T-helper 2 cell treated with Interferon-gamma antibody and Interleukin-4, amounts not matched to agents 5 μg/mL and 100 μg/mL, for 36 hours (primary cell): ENCODE data around the gene FARP2.
"Not testable (repeated sequence)": the region's sequence is repeated elsewhere in the genome, so short reads cannot be mapped to it uniquely, and the experiment has no call there.

Experiments used
- DNase-seq: peaks from one replicate; pipeline ENCODE4 v3.0.0; 2021; ENCODE audit warnings: low spot score
- H3K27ac Mint-ChIP-seq: one replicate; pipeline ENCODE4 v1.8.0; 2021; ENCODE audit warnings: mild to moderate bottlenecking, mixed read lengths
- H3K27me3 Mint-ChIP-seq: one replicate; pipeline ENCODE4 v1.8.0; 2021; ENCODE audit warnings: low read depth, mixed read lengths
- H3K36me3 Mint-ChIP-seq: one replicate; pipeline ENCODE4 v1.8.0; 2021; ENCODE audit warnings: low read depth, mixed read lengths
- H3K4me1 Mint-ChIP-seq: one replicate; pipeline ENCODE4 v1.8.0; 2021; ENCODE audit warnings: low read depth, mixed read lengths
- H3K4me3 Mint-ChIP-seq: one replicate; pipeline ENCODE4 v1.8.0; 2022; ENCODE audit warnings: mild to moderate bottlenecking, moderate library complexity, mixed read lengths
- H3K9me3 Mint-ChIP-seq: one replicate; pipeline ENCODE4 v1.8.0; 2021; ENCODE audit warnings: mixed read lengths

Gene FARP2

DNA sequence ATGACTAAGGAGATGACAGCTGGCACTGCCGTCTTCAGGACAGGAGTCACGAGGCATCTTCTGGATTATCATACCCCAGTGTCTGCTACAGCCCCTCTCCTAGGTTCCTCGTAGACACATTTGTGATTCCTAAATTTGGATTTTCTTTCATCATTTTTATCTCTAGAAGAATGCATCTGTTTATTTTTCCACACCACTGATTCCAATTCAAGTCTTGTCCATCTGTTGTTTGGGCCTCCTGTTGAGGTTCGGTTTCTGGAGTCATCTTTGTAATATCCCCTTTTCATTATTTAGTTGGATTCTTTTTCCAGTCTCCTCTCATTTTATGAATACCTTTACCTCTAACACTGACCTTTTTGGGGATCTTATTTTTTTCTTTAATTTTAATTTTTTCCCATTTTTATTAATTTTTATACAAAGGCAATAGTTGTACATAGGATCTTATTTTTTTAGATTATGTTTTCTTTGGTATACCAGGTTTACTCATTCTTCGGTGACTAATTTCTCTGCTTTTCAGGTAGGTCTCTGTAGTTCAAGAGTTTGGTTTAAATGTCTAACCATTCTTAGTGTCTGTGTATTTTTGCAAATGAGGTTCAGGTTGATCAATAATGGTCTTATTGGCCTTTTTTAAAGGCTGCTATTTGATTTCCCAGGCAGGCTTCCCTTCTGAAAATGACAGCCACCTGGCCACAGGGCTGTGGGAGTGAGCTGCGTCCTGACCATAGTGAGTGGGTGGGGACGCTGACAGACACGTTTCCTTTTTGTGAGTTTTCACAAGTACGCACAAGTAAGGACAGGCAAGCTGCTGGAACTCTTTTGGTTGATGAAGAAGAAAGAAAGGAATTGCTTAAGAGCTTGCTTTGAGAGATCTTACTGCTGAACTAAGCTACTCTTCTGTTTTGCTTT is 34.5 kb downstream of the FARP2 start:
- Mint-ChIP-seq H3K27ac (no peak overlapping the region), H3K4me1 (peaks cover 7% of the 10 kb centered on the region), H3K4me3 (no peak overlapping the region), H3K9me3 (no peaks in the 10 kb centered on the region), H3K36me3 (peaks cover 5% of the 10 kb centered on the region), H3K27me3 (no peaks in the 10 kb centered on the region)
- peak; percentile 15 for DNase-seq

DNA sequence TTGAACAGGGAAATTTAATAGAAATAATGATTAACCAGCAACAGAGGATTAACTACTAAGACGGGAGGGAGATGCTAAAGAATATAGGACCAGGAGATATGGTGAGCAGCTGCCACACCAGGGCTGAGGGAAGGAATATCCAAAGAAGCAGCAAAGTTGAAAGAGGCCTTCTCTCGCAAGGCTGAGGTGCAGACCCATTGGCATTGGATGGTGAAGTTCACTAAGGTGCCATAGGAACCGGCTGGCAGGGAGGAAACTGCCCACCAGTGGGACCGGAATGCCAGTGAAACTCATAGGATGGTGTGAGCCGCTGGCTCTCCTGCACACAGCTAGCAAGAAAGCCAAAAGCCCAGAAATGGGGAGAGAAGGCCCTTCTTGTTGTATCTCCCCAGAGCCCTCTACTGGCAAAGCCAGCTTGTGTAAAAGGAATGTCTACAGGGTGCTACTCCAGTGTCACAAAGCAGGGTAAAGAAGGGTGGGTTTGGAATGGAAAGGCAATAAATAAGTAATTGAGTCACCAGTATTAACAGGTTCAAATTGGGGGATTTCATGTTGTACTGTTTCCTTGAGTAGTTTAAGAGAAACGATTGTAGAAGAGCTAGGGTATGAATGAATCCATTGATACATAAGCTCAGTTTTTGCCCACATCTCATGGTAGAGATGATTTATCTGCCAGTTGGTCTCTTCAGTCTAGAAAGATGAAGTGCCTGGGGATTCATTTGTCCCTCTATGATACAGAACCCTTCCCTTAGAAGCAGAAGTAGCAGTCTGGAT is 36.0 kb downstream of the FARP2 start:
- Mint-ChIP-seq H3K27me3 (no peaks in the 10 kb centered on the region), H3K4me1 (peaks cover 7% of the 10 kb centered on the region), H3K27ac (no peak overlapping the region), H3K36me3 (peaks cover 3% of the 10 kb centered on the region), H3K4me3 (no peak overlapping the region), H3K9me3 (no peaks in the 10 kb centered on the region)
- no peak for DNase-seq

DNA sequence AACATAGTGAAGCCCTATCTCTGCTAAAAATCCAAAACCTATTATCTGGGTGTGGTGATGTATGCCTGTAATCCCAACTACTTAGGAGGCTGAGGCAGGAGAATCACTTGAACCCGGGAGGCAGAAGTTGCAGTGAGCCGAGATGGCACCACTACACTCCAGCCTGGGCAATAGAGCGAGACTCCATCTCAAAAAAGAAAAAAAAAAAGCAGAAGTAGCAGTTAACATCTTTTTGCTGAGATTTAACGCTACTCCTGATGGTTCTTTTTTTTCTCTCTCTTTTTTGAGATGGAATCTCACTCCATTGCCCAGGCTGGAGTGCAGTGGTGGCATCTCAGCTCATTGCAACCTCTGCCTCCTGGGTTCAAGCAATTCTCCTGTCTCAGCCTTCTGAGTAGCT is 36.7 kb downstream of the FARP2 start:
- not testable (repeated sequence) for DNase-seq, H3K27me3 Mint-ChIP-seq, H3K4me1 Mint-ChIP-seq, H3K27ac Mint-ChIP-seq, H3K4me3 Mint-ChIP-seq, H3K9me3 Mint-ChIP-seq, H3K36me3 Mint-ChIP-seq

DNA sequence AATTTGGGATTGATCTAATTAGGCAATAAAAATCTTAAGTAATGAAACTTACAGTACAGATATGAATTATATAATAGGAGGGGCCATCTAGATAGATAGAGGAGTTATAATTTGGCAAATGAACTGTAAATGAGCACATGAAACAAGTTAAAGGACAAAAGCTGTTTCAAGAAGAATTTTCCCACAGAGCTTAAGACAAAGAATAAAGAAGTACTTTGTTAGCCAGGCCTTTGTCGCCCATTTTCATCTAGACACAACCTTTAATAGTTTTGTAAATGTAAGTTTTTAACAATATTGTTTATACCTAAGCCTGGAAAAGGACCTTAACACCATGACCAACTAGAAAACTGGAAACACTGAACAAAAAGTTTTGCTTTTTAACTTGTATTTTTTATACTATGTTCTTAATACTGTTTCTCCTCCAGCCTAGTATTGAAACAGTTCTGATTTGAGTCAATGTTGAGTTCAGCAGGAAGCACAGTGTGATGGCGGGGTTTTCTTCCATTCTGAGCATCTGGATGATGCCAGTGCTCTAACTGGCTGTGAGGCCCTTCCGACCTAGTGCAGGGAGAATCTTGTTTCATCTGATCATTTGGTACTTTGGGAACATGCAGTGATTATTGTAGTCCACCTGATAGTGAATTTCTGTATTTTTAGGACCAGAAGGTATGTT is 37.6 kb downstream of the FARP2 start:
- Mint-ChIP-seq H3K27ac (no peak overlapping the region), H3K4me3 (no peak overlapping the region), H3K27me3 (no peaks in the 10 kb centered on the region), H3K4me1 (peaks cover 7% of the 10 kb centered on the region), H3K36me3 (peaks cover 2% of the 10 kb centered on the region), H3K9me3 (no peaks in the 10 kb centered on the region)
- DNase-seq: no peak

DNA sequence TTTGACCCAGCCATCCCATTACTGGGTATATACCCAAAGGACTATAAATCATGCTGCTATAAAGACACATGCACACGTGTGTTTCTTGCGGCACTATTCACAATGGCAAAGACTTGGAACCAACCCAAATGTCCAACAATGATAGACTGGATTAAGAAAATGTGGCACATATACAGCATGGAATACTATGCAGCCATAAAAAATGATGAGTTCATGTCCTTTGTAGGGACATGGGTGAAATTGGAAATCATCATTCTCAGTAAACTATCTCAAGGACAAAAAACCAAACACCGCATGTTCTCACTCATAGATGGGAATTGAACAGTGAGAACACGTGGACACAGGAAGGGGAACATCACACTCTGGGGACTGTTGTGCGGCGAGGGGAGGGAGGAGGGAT is 40.7 kb downstream of the FARP2 start:
- H3K4me1 Mint-ChIP-seq, H3K9me3 Mint-ChIP-seq, DNase-seq, H3K4me3 Mint-ChIP-seq, H3K27ac Mint-ChIP-seq, H3K27me3 Mint-ChIP-seq, H3K36me3 Mint-ChIP-seq: not testable (repeated sequence)

DNA sequence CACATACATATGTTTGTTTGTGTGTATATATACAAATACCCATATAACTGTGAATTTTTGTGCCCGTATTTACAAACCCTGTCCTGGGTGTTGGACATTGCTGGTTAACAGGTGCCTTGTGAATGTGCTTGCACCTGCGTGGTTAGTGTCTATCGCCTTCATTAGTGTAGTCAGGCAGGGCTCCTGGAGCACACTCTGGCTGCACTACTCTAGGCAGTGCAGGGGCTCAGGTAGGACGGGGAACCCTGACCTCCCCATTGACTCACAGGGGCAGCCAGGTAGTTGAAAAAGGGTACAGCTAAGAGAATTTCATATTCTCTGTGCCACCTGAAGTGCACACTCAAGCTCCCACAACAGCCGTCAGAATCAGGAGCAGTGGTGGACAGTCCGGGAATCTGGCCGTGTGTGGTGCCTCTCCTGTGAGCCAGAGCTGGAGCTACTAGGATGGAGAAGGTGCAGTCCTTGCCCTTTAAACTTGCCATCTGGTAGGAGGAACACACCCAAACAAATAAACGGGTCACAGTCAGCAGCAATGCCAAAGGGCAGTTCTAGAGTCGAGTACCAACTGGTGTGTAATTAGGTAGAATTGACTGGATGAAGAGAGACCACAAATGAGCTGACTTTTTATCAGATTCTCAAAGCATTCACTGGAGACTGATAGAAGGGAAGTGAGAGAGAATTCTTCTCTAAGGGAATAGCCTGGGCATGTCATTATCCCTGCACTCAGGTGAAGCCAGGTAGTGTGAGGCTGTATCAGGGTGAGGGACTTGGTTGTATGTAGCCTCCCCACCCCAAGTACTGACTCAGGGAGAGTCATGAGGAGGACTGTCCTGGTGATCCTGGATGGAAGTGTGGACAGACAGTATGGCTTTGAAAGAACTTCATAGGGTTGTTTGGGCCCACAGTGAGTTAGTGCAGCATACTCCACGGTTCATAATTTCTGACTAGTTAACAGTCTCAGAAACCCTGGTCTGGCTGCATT is 44.1 kb downstream of the FARP2 start:
- DNase-seq: no peak
- H3K9me3 Mint-ChIP-seq: no peaks in the 10 kb centered on the region
- no peaks in the 10 kb centered on the region for H3K27me3 Mint-ChIP-seq
- H3K27ac Mint-ChIP-seq: no peak overlapping the region
- H3K4me3 Mint-ChIP-seq: no peak overlapping the region
- no peaks in the 10 kb centered on the region for H3K36me3 Mint-ChIP-seq
- no peaks in the 10 kb centered on the region for H3K4me1 Mint-ChIP-seq

DNA sequence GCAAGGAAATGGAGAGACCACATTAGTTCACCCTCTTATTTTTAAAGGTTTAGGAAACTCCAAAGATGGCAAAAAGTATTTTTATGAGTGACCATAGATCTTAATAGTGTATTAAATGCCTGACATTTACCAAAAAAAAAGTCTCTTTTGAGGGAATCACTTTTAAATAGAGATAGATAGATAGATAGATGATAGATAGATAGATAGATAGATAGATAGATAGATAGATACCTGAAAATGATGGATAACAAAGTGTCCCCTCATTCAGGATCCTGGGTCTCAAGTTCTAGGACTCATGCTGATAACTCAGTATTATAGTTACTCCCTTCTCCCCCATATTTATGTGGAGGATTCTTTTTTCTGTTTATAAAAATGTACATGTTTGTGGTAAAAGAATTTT is 52.8 kb downstream of the FARP2 start:
- Mint-ChIP-seq H3K4me3 (no peak overlapping the region), H3K36me3 (no peaks in the 10 kb centered on the region), H3K27me3 (no peaks in the 10 kb centered on the region), H3K4me1 (no peaks in the 10 kb centered on the region), H3K9me3 (no peaks in the 10 kb centered on the region), H3K27ac (no peak overlapping the region)
- no peak for DNase-seq

DNA sequence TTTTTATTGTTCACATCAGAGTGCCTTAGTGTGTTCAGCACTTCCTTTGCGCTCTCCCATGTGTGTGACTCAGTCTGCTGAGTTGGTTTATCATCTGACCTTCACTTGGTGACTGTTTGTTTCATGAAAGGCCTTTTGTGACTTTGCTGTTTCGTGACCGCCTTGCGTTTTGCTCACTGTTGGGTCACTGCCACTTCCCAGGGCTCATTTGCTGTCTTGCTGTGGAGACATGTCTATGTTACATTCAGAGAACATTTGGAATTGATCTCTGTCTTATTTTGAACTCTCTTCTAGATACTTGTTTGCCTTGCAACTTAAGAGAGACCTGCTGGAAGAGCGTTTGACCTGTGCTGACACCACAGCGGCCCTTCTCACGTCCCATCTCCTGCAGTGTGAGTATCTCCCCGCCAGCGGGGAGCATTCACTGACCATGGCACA is 54.7 kb downstream of the FARP2 start:
- no peaks in the 10 kb centered on the region for H3K9me3 Mint-ChIP-seq
- H3K27ac Mint-ChIP-seq: no peak overlapping the region
- H3K4me1 Mint-ChIP-seq: no peaks in the 10 kb centered on the region
- no peak for DNase-seq
- H3K36me3 Mint-ChIP-seq: no peaks in the 10 kb centered on the region
- H3K4me3 Mint-ChIP-seq: no peak overlapping the region
- no peaks in the 10 kb centered on the region for H3K27me3 Mint-ChIP-seq

DNA sequence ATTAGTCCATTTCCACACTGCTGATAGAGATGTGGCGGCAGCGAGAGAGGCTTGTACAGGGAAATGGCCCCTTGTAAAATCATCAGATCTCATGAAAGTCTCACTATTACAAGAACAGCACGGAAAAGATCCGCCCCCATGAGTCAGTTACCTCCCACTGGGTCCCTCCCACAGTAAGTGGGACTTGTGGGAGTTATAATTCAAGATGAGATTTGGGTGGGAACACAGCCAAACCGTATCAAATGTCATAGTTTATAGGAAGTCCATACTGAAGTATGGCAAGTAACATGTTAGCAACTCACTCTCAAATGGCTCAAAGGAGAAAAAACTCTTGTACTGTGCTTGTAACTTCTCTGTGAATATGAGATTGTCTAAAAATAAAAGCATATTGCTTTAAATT is 56.1 kb downstream of the FARP2 start:
- no peaks in the 10 kb centered on the region for H3K9me3 Mint-ChIP-seq
- no peak for DNase-seq
- no peak overlapping the region for H3K4me3 Mint-ChIP-seq
- no peaks in the 10 kb centered on the region for H3K27me3 Mint-ChIP-seq
- H3K27ac Mint-ChIP-seq: no peak overlapping the region
- H3K4me1 Mint-ChIP-seq: no peaks in the 10 kb centered on the region
- H3K36me3 Mint-ChIP-seq: no peaks in the 10 kb centered on the region

DNA sequence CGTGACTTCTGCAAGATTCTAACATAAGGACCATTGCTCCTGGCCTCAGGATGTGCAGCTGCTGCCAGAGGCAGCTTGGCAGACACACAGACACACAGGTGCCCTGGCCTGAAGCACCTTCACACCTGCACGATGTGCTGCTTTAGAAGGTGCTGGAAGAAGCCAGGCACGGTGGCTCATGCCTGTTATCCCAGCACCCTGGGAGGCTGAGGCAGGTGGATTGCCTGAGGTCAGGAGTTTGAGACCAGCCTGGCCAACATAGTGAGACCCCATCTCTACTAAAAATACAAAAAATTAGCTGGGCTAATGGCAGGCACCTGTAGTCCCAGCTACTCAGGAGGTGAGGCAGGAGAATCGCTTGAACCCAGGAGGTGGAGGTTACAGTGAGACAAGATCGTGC is 57.4 kb downstream of the FARP2 start:
- not testable (repeated sequence) for DNase-seq, H3K27me3 Mint-ChIP-seq, H3K4me3 Mint-ChIP-seq, H3K36me3 Mint-ChIP-seq, H3K27ac Mint-ChIP-seq, H3K9me3 Mint-ChIP-seq, H3K4me1 Mint-ChIP-seq

DNA sequence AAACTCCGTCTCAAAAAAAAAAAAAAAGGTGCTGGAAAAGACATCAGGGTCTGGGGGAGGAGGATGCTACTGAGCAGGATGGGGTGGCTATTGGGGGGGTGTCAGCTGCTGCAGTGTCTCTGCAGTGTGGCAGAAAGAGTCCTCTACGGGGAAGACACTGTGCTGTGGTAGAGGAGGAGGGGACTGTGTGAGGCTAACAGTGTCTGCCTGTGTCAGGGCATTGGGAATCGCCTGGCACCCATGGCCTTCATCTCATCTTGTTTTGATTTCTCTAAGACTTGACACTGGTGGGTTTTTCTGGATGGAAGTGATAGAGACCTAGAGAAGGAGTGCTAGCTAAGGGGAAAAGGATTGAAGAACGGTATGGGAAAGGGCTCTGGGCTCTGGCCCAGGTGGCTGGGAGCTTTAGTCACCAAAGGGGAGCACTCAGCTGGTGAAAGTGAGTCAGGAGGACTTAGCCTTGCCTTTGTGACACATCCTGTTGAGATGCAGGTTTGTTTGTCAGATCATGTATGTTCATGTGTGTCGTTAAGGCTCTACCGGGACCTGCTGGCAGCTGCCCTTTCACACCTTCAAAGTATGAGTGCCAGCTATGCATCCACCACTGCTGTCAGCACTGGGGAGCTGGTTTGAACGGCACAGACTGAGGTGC is 58.0 kb downstream of the FARP2 start:
- no peak overlapping the region for H3K4me3 Mint-ChIP-seq
- H3K27ac Mint-ChIP-seq: no peak overlapping the region
- no peaks in the 10 kb centered on the region for H3K27me3 Mint-ChIP-seq
- H3K4me1 Mint-ChIP-seq: no peaks in the 10 kb centered on the region
- no peak for DNase-seq
- H3K36me3 Mint-ChIP-seq: peaks cover 2% of the 10 kb centered on the region
- no peaks in the 10 kb centered on the region for H3K9me3 Mint-ChIP-seq

DNA sequence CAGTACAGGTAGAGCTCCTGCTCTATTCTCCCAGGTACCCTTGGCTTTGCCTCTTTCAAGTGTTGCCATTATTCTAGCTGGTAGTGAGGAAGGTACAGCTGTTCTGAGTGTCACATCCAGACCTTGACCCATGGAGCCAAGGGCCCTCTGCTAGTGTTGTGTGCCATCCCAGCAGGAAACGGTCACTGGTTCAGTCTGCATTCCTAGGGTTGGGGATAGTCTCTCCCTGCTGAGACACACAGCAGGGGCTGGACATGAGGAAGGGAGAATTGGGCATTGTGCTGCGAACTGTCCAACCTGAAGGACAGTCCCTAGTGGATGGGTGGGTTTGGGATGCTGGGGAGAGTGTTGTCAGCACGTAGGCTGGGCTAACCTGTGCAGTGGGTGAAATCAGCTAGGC is 59.1 kb downstream of the FARP2 start:
- peaks cover 4% of the 10 kb centered on the region for H3K36me3 Mint-ChIP-seq
- H3K27ac Mint-ChIP-seq: no peak overlapping the region
- H3K4me3 Mint-ChIP-seq: no peak overlapping the region
- no peaks in the 10 kb centered on the region for H3K9me3 Mint-ChIP-seq
- DNase-seq: no peak
- H3K4me1 Mint-ChIP-seq: no peaks in the 10 kb centered on the region
- no peaks in the 10 kb centered on the region for H3K27me3 Mint-ChIP-seq

DNA sequence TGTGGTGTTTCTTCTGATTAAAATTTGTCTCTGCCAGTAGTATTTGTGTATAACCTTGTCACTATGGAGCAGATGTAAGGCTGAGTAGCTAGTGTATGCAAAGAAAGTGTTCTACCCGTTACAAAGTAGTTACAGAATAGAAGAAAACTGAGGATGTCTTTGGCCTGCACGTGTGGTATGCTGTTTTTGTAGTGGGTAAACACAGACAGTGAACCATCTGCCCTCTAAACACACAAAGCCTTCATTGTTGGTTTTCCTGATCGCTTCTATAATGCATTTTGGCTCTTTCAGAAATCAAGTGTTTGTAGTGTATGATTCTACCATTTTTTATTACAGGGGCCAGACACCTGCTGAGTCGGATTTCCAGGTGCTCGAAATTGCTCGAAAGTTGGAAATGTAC is 61.5 kb downstream of the FARP2 start:
- H3K36me3 Mint-ChIP-seq: peaks cover 15% of the 10 kb centered on the region
- no peak for DNase-seq
- H3K9me3 Mint-ChIP-seq: peaks cover 5% of the 10 kb centered on the region
- H3K27ac Mint-ChIP-seq: no peak overlapping the region
- no peak overlapping the region for H3K4me3 Mint-ChIP-seq
- no peaks in the 10 kb centered on the region for H3K4me1 Mint-ChIP-seq
- no peaks in the 10 kb centered on the region for H3K27me3 Mint-ChIP-seq
